Stimulated activated CD4-positive, alpha-beta T cell treated with anti-CD3 and anti-CD28 coated beads, TNF-alpha, amount 100 ng/mL, for 24 hours (primary cell): ENCODE data around the gene NAALADL2.

ENCODE experiments used
- DNase-seq, 3 experiments: peaks; one replicate each; pipeline ENCODE4 v3.0.0-alpha.2; 2020; ENCODE audit warnings: low read depth in 3 of 3

NAALADL2 gene

GRCh38 chr3:174859114-174859735 is at the start of gene NAALADL2:
Gene NAALADL2 (plus strand): TSS chr3:174859334.
- no peak for DNase-seq

- no peak for DNase-seq
These were observed 48.9 kb upstream of the NAALADL2 start for GRCh38 chr3:174810254-174810653.

- DNase-seq: no peak
These were observed 46.8 kb upstream of the NAALADL2 start for GRCh38 chr3:174812172-174812862.

GRCh38 chr3:174815750-174816149 is 43.4 kb upstream of the NAALADL2 start:
- no peak for DNase-seq

- no peak for DNase-seq
These were observed 38.2 kb upstream of the NAALADL2 start for GRCh38 chr3:174820885-174821284.

GRCh38 chr3:174821477-174821876 is 37.7 kb upstream of the NAALADL2 start:
- DNase-seq: no peak

GRCh38 chr3:174822320-174822719 is 36.8 kb upstream of the NAALADL2 start:
- DNase-seq: no peak

- no peak for DNase-seq
These were observed 33.1 kb upstream of the NAALADL2 start for GRCh38 chr3:174826069-174826468.

- no peak for DNase-seq
These were observed 14.4 kb upstream of the NAALADL2 start for GRCh38 chr3:174844746-174845145.

GRCh38 chr3:174846055-174846454 is 13.1 kb upstream of the NAALADL2 start:
- DNase-seq: no peak

- no peak for DNase-seq
These were observed 4.1 kb upstream of the NAALADL2 start for GRCh38 chr3:174854987-174855386.

GRCh38 chr3:174857301-174857700 is 1.8 kb upstream of the NAALADL2 start:
- no peak for DNase-seq

- DNase-seq: no peak
These were observed 781 bp upstream of the NAALADL2 start for GRCh38 chr3:174858353-174858752.

GRCh38 chr3:174859756-174860155 is 622 bp downstream of the NAALADL2 start:
- no peak for DNase-seq

- DNase-seq: no peak
These were observed 3.0 kb downstream of the NAALADL2 start for GRCh38 chr3:174862101-174862500.

GRCh38 chr3:174862666-174863065 is 3.5 kb downstream of the NAALADL2 start:
- no peak for DNase-seq

- no peak for DNase-seq
These were observed 4.4 kb downstream of the NAALADL2 start for GRCh38 chr3:174863488-174863887.

GRCh38 chr3:174869448-174869847 is 10.3 kb downstream of the NAALADL2 start:
- DNase-seq: no peak

- no peak for DNase-seq
These were observed 14.9 kb downstream of the NAALADL2 start for GRCh38 chr3:174873832-174874657.

- no peak for DNase-seq
These were observed 23.7 kb downstream of the NAALADL2 start for GRCh38 chr3:174882789-174883188.

- no peak for DNase-seq
These were observed 24.9 kb downstream of the NAALADL2 start for GRCh38 chr3:174883881-174884675.
